ENCODE measurements around the gene VPS54. TPM values are rescaled to one million over a fixed set of nuclear protein-coding genes. Genes with fewer than 3 reads are reported as not detected.

The VPS54 gene
- total RNA-seq, 1 experiment from 2014 or later: 12.4 TPM

DNA sequence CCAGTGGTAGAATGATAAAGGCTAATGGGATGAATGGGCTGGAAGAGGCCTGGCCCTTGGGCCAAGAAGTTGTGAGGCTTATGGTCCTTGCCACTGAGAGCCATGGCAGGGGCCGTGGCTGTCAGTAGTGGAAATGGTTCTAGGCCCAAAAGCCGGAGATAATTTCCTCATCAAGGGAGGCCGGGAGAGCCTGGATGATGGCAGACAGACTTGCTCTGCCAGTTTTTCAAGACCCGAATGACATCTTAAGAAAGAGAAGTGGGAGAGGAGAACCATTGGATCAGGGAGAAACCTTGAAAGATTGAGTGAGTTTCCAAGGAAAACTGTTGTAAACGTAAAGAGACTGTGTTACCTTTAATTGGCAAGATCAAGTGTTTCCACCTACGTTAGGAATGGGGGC is 46.3 kb upstream of the VPS54 start:
- TF ChIP-seq ZFX (IDR thresholded peaks at IDR 0.05) (no peak), ELF1 (IDR thresholded peaks at IDR 0.05; ENCODE audit: borderline replicate concordance, low read depth) (no peak), EZH2 (IDR thresholded peaks at IDR 0.05) (no peak), ZNF274 (IDR thresholded peaks at IDR 0.05; ENCODE audit: low read depth, low read length) (no peak)
- Histone ChIP-seq H3K4me1 (ENCODE audit: control insufficient read depth in 1 of 2, insufficient read depth in 2 of 2, low read length in 2 of 2) (no peaks in the 10 kb centered on the region), H3K4me2 (ENCODE audit: low read length) (no peak overlapping the region), H4K20me1 (ENCODE audit: insufficient read depth) (no peaks in the 10 kb centered on the region), H3K9me2 (ENCODE audit: insufficient read depth) (no peaks in the 10 kb centered on the region), H2AFZ (ENCODE audit: low read depth, low read length, poor library complexity, severe bottlenecking) (no peak overlapping the region), H3K36me3 (ENCODE audit: control insufficient read depth in 1 of 2, insufficient read depth in 2 of 2, low read length in 2 of 2) (no peaks in the 10 kb centered on the region), H3K9me3 (ENCODE audit: control insufficient read depth in 1 of 2, insufficient read depth in 1 of 2, low read depth in 1 of 2, low read length in 2 of 2) (no peaks in the 10 kb centered on the region), H3K9ac (ENCODE audit: low read length) (no peak overlapping the region), H3K27me3 (ENCODE audit: insufficient read depth, low read length) (no peaks in the 10 kb centered on the region), H3K79me2 (ENCODE audit: insufficient read depth, low read length) (no peaks in the 10 kb centered on the region), H3K4me3 (replicated peaks in 1 of 2; ENCODE audit: low read depth in 1 of 2, low read length in 2 of 2) (no peak overlapping the region), H3K27ac (ENCODE audit: low read depth, low read length) (no peak overlapping the region)
- POLR2A ChIA-PET: no interaction called here
- DNase-seq (ENCODE audit: low read depth, low spot score) (no peak), ATAC-seq (no peak)
- BruUV-seq (replicated peaks): no TSS peak
- intact Hi-C loops (cut with micrococcal nuclease): no loop called here
- CTCF ChIA-PET: no interaction called here
- RAD21 ChIA-PET (ENCODE audit: low non-redundant PET in 1 of 2, low total read pairs in 2 of 2, uncharacterized antibody in 2 of 2, unreplicated experiment in 2 of 2): no interaction called here

DNA sequence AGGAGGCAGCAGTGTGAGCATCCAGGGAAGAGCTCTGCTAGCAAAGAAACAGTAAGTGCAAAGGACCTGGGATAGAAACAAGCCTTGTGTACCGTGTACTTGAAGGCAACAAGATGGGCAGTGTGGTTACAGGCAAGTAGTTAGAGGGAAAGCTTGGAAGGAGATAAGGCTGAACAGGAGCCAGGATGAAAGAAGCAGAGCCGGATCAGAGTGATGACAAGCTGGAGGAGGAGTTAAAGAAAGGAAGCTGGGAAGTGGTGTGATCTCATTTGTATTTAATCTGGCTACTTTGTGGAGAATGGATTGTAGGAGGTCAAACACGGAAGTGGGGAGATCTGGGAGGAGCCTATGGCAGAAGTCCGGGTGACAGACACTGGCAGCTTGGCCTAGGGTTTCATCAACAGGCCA is 44.7 kb upstream of the VPS54 start:
- Histone ChIP-seq H3K36me3 (ENCODE audit: control insufficient read depth in 1 of 2, insufficient read depth in 2 of 2, low read length in 2 of 2) (no peaks in the 10 kb centered on the region), H3K27ac (ENCODE audit: low read depth, low read length) (no peak overlapping the region), H3K27me3 (ENCODE audit: insufficient read depth, low read length) (no peaks in the 10 kb centered on the region), H3K4me3 (replicated peaks in 1 of 2; ENCODE audit: low read depth in 1 of 2, low read length in 2 of 2) (no peak overlapping the region), H3K4me2 (ENCODE audit: low read length) (no peak overlapping the region), H3K4me1 (ENCODE audit: control insufficient read depth in 1 of 2, insufficient read depth in 2 of 2, low read length in 2 of 2) (no peaks in the 10 kb centered on the region), H3K9ac (ENCODE audit: low read length) (no peak overlapping the region), H3K79me2 (ENCODE audit: insufficient read depth, low read length) (no peaks in the 10 kb centered on the region), H2AFZ (ENCODE audit: low read depth, low read length, poor library complexity, severe bottlenecking) (no peak overlapping the region), H4K20me1 (ENCODE audit: insufficient read depth) (no peaks in the 10 kb centered on the region), H3K9me3 (ENCODE audit: control insufficient read depth in 1 of 2, insufficient read depth in 1 of 2, low read depth in 1 of 2, low read length in 2 of 2) (no peaks in the 10 kb centered on the region), H3K9me2 (ENCODE audit: insufficient read depth) (no peaks in the 10 kb centered on the region)
- TF ChIP-seq SRF (IDR thresholded peaks at IDR 0.05; ENCODE audit: low read depth) (no peak), CBX3 (IDR thresholded peaks at IDR 0.05; ENCODE audit: low read depth) (no peak)
- ChIA-PET CTCF (no interaction called here), RAD21 (ENCODE audit: low non-redundant PET in 1 of 2, low total read pairs in 2 of 2, uncharacterized antibody in 2 of 2, unreplicated experiment in 2 of 2) (no interaction called here), POLR2A (no interaction called here)
- DNase-seq (ENCODE audit: low read depth, low spot score) (no peak), ATAC-seq (no peak)
- intact Hi-C loops (cut with micrococcal nuclease): no loop called here
- BruUV-seq (replicated peaks): no TSS peak
